Germinal center (tissue), 1 donor: ENCODE measurements around the gene CENPX.

Experiments
- DNase-seq: peaks from one replicate; pipeline ENCODE4 v3.0.0; 2012; ENCODE audit warnings: mixed read lengths, low spot score

Gene CENPX

GRCh38 chr17:82055023-82055964 is 32.6 kb upstream of the CENPX start:
- DNase-seq = no peak

GRCh38 chr17:82054351-82055022 is 31.8 kb upstream of the CENPX start:
- DNase-seq = no peak

- DNase-seq = no peak
Measured at GRCh38 chr17:82053556-82054263, 31.0 kb upstream of the CENPX start.

GRCh38 chr17:82053130-82053529 is 30.5 kb upstream of the CENPX start:
- DNase-seq = no peak

- no peak for DNase-seq
Measured at GRCh38 chr17:82052638-82053059, 30.0 kb upstream of the CENPX start.

- peak; percentile 87 for DNase-seq
Measured at GRCh38 chr17:82051776-82052637, 29.3 kb upstream of the CENPX start, which contains the start of the genes GPS1 and RFNG. Gene GPS1 (plus strand): TSS chr17:82051898. CDS start chr17:82051932, 34 bp downstream. Gene RFNG (minus strand): TSS chr17:82051811. CDS start chr17:82051766, 45 bp downstream.

GRCh38 chr17:82050761-82051641 is 28.3 kb upstream of the CENPX start:
- peak; percentile 41 for DNase-seq

GRCh38 chr17:82050152-82050760 is 27.6 kb upstream of the CENPX start:
- DNase-seq = no peak

- no peak for DNase-seq
Measured at GRCh38 chr17:82049521-82049971, 26.9 kb upstream of the CENPX start.

- DNase-seq = no peak
Measured at GRCh38 chr17:82049106-82049505, 26.4 kb upstream of the CENPX start.

- DNase-seq = no peak
Measured at GRCh38 chr17:82048571-82048971, 25.9 kb upstream of the CENPX start.

- no peak for DNase-seq
Measured at GRCh38 chr17:82047914-82048570, 25.4 kb upstream of the CENPX start.

GRCh38 chr17:82047379-82047778 is 24.7 kb upstream of the CENPX start:
- DNase-seq = no peak

GRCh38 chr17:82046903-82047302 is 24.2 kb upstream of the CENPX start:
- no peak for DNase-seq

GRCh38 chr17:82045936-82046484 is 23.3 kb upstream of the CENPX start:
- no peak for DNase-seq

- DNase-seq = no peak
Measured at GRCh38 chr17:82043507-82043906, 20.8 kb upstream of the CENPX start.

GRCh38 chr17:82042649-82043048 is 20.0 kb upstream of the CENPX start:
- DNase-seq = no peak

GRCh38 chr17:82041144-82041814 is 18.6 kb upstream of the CENPX start:
- no peak for DNase-seq
